ENCODE measurements around the gene GPC6.

Gene GPC6

DNA sequence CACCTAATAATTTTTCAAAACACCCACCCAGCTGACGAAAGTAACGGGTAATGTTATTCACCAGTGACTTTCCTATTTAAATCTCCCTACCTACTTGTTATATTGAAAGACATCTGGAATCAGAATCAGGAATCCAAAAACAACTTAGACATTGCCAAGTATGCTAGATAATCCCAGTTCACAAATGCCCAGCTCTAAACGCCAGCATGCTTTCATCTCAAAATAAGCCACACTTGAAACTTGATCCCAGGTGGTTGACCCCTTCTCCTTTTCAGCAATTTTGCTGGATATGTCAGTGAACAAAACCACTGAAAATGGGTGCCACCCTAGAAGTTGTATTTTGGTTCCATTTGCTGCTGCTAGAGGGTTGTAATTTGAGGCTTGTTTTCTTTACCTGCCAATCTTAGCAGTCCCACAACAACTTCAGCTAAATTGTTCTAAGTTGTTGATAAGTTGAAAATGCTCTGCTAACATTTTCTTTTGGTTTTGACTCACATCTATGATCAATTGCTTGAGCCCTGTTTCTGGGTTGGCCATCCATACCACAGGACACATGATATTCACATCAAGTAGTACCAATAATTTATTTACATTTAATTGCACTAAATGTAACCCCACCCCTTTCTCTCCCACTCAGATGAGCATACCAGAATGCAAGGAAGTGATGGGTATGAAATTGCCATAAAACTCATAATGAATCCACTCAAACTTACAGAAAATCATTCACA, 1186.4 kb downstream of the GPC6 start:
- DNase-seq (ENCODE audit: low read depth): no peak

DNA sequence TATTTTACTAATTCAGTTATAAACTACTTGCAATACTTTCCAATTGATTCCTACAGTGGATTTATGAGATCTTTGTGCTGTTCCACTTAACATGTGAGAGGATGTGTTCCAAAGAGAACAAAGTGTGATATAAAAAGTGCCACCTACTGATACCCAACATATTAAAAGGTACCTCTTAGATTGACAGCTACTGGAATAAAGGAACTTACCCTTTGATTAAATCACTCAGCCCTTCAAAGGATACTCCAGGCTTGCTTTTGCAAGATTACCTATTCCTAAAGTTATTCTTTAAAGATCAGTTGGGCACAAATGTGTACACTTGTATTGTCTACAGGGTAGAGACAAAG, 1187.0 kb downstream of the GPC6 start:
- DNase-seq (ENCODE audit: low read depth): no peak

DNA sequence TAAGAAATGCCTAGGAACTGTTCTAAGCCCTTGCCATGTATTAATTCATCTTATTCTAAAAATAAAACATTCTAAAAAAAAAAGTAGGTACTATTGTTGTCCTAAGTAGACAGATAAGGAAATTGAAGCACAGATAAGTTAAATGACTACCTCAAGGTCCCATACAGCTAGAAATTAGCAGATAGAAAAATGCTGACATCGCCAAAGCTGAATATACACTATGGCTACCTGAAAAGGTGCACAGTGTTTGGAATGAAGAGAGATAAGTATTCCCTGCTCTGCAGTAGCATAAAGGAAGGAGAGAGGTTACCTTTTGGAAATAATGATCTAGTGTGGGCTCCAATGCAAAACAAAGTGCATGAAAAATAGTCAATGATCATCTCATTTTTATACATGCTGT, 1187.5 kb downstream of the GPC6 start:
- no peak for DNase-seq (ENCODE audit: low read depth)

- DNase-seq (ENCODE audit: low read depth): peak; percentile 33
These were observed 1188.1 kb downstream of the GPC6 start for GRCh38 chr13:94414708-94415107.

GRCh38 chr13:94415500-94416237, 1189.1 kb downstream of the GPC6 start:
- DNase-seq (ENCODE audit: low read depth): no peak

DNA sequence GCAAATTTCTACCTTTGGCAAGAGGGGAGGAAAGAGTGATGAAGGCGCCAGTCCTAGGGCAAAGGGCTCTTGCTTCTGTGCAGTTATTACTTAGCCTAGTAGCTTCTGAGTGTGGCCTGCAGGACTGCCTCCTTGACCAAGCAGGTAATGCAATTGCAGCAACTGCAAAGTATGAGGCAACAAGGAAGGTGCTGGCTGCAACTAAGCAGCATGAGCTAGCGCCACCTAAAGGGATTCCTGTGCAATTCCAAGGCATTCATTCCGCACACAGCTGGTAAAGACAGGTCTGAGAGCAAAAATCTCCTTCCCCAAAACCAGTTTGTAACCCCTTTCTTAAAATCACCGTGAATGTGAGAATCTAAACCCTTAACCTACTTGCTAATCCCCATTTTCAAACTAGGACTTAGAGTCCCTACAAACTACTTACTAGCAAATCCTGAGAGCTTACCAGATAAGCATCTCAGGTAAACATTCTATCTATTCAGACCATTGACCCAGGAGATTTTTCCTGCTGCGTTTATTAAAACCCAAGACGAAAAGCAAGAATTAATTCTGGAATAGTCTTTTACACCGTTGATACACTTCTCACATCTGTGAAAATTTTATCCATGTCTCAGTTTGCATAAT, 1190.0 kb downstream of the GPC6 start:
- DNase-seq (ENCODE audit: low read depth): peak; percentile 79

GRCh38 chr13:94417294-94417693, 1190.7 kb downstream of the GPC6 start:
- DNase-seq (ENCODE audit: low read depth): no peak

DNA sequence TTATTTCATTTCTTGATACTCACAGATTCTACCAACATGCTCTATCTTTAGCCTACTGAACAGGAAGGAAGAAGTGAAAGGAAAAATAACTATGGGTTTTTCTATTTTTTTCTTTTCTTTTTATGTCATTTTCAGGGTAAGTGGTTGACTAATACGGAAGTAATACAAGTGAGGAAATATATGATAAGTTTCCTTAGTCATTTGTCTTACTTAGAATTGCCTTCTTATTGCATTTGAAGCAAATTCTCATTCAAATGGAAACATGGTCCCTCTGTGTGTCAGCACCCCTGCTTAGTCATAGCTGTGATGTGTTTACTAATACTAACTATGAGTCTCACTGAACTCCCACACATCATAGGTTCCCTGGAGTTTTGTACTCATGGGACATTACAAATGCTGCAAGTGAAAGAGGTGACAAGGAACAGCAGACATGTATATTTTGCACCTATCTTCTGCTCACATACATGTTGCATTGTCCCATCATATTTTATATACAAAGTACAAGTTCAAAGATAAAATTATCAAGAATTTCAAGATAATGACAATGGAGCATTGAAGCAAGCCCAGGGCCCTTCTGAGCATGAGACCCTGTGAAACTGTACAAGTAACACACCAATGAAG, 1192.8 kb downstream of the GPC6 start:
- DNase-seq (ENCODE audit: low read depth): peak; percentile 80

GRCh38 chr13:94419925-94420305, 1193.3 kb downstream of the GPC6 start:
- DNase-seq (ENCODE audit: low read depth): no peak

DNA sequence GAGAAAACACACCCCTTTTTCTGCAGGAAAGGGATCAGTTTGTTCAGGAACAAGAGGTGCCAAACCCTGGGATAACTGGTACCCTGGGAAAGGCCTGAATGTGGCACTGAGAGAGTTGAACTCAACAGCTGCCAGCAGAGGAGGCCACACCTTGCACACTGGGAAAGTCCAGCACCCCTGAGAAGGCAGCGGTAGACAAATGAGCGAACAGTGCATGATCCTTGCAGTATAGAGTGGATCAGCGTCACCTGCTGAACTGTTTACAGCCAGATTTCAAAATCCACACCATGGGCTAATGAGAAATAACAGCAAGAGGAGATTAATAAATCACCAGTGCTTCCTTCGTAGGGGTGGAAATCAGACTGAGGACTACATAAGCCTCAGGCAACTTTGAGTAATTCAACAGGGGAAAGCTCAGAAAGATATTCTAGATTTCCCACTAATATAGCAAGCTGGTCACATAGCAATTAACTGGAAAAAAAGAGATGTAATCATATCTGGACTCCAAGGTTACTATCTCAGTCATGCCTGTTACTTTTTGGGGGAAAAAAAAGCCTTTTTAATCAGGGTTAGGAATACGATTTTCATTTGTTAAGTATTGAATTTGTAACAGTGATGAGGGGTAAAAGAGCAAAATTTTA, 1200.8 kb downstream of the GPC6 start:
- no peak for DNase-seq (ENCODE audit: low read depth)

- DNase-seq (ENCODE audit: low read depth): peak; percentile 74
These were observed 1205.0 kb downstream of the GPC6 start for GRCh38 chr13:94431574-94431973.

GRCh38 chr13:94431987-94432386, 1205.4 kb downstream of the GPC6 start:
- no peak for DNase-seq (ENCODE audit: low read depth)

GRCh38 chr13:94433055-94433961, 1206.7 kb downstream of the GPC6 start:
- peak; percentile 73 for DNase-seq (ENCODE audit: low read depth)

DNA sequence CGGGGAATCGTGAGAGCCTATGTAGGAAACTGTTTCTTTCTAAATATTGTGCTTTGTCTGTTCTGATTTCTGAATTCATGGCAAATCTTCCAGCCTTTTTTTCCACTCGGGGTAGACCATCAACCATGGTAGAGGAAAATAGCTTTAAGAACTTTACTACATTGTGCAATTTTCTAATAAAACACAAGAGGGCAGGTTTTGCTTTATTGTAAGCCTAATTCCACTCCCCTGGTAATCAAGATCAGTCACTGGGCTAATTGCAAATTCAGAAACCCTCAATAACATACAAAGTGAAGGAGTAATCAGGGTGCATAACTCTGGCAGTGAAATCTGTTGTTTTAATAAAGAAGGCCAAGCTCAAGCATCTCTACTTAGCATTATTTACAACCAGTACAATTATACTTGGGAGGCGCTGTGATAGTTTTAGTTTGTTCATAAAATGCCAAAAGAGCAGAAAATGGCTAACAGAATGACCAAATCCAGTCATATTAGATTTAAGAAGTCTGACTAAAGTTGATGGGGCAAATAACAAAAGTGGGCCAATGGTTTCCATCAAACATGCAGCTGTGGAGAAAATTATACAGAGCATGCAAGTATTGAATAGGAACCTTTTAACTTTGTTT, 1209.1 kb downstream of the GPC6 start:
- peak; percentile 64 for DNase-seq (ENCODE audit: low read depth)

GRCh38 chr13:94444826-94445225, 1218.2 kb downstream of the GPC6 start:
- DNase-seq (ENCODE audit: low read depth): no peak

DNA sequence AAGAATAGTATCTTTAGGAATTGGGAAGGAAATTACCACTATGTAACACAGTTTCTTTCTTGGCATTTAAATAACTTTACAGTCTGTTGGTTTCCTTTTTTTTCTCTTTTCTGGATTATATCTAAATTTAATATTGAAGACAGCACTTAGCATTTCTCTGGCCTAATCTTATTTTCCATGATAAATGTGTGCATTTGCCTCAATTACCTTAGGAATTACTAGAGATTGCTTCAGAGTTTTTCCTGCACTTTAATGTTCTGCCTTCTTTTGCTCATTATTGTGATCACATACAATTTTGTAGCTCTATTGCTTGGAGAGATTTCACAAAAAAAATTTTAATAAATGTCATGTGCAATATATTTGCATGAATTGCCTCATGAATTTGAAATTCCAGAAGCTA, 1227.7 kb downstream of the GPC6 start:
- DNase-seq (ENCODE audit: low read depth): no peak

GRCh38 chr13:94454906-94455305, 1228.3 kb downstream of the GPC6 start:
- peak; percentile 13 for DNase-seq (ENCODE audit: low read depth)

- DNase-seq (ENCODE audit: low read depth): no peak
These were observed 1228.8 kb downstream of the GPC6 start for GRCh38 chr13:94455414-94455813.
